Measurements from ENCODE around the gene LIPA. TPM values are rescaled to one million over a fixed set of nuclear protein-coding genes. Genes with fewer than 3 reads are reported as not detected.

The LIPA gene
- total RNA-seq, 1 donor from 2014 or later = 18.9 TPM

GRCh38 chr10:89263091-89263490, 11.5 kb upstream of the LIPA start:
- Histone ChIP-seq H3K36me3 (no peaks in the 10 kb centered on the region), H2AFZ (replicated peaks) (no peak overlapping the region), H3K9ac (no peak overlapping the region), H3K4me3 (no peak overlapping the region), H3F3A (ENCODE audit: low read depth) (no peaks in the 10 kb centered on the region), H3K27me3 (no peaks in the 10 kb centered on the region), H3K9me3 (ENCODE audit: low read depth) (no peaks in the 10 kb centered on the region), H3K79me2 (ENCODE audit: low read depth) (no peaks in the 10 kb centered on the region), H3K4me2 (no peak overlapping the region), H3K27ac (no peak overlapping the region), H4K20me1 (ENCODE audit: low read depth) (no peaks in the 10 kb centered on the region), H3K4me1 (no peaks in the 10 kb centered on the region)
- Mint-ChIP-seq H3K27me3 (ENCODE audit: insufficient read depth, low read depth) (no peaks in the 10 kb centered on the region), H3K36me3 (no peaks in the 10 kb centered on the region), H3K4me3 (no peak overlapping the region), H3K9me3 (no peaks in the 10 kb centered on the region), H3K4me1 (peaks cover 14% of the 10 kb centered on the region), H3K27ac (no peak overlapping the region)
- no peak for DNase-seq (ENCODE audit: low spot score)
- no peak for TF ChIP-seq EZH2phosphoT487 (IDR thresholded peaks at IDR 0.05)
- TF ChIP-seq EZH2 (IDR thresholded peaks at IDR 0.05) = no peak
- no peak for TF ChIP-seq CTCF (IDR thresholded peaks at IDR 0.05)

GRCh38 chr10:89262086-89263051, 10.8 kb upstream of the LIPA start:
- no peak overlapping the region for H2AFZ ChIP-seq (replicated peaks)

GRCh38 chr10:89258881-89259280, 7.3 kb upstream of the LIPA start:
- H3K4me2 ChIP-seq = no peak overlapping the region
- Mint-ChIP-seq H3K4me1 (peaks cover 10% of the 10 kb centered on the region), H3K27ac (no peak overlapping the region), H3K36me3 (peaks cover 3% of the 10 kb centered on the region), H3K27me3 (ENCODE audit: insufficient read depth, low read depth) (no peaks in the 10 kb centered on the region), H3K4me3 (no peak overlapping the region), H3K9me3 (peaks cover 7% of the 10 kb centered on the region)
- H3K9ac ChIP-seq = no peak overlapping the region
- no peaks in the 10 kb centered on the region for H3K4me1 ChIP-seq
- TF ChIP-seq EZH2 (IDR thresholded peaks at IDR 0.05) = no peak
- TF ChIP-seq EZH2phosphoT487 (IDR thresholded peaks at IDR 0.05) = no peak
- no peak for TF ChIP-seq CTCF (IDR thresholded peaks at IDR 0.05)
- no peak for DNase-seq (ENCODE audit: low spot score)
- no peaks in the 10 kb centered on the region for H3K27me3 ChIP-seq
- no peaks in the 10 kb centered on the region for H3K9me3 ChIP-seq (ENCODE audit: low read depth)
- no peak overlapping the region for H3K27ac ChIP-seq
- H3K79me2 ChIP-seq (ENCODE audit: low read depth) = no peaks in the 10 kb centered on the region
- H3K36me3 ChIP-seq = no peaks in the 10 kb centered on the region
- no peaks in the 10 kb centered on the region for H4K20me1 ChIP-seq (ENCODE audit: low read depth)
- no peak overlapping the region for H3K4me3 ChIP-seq
- H3F3A ChIP-seq (ENCODE audit: low read depth) = no peaks in the 10 kb centered on the region
- no peak overlapping the region for H2AFZ ChIP-seq (replicated peaks)

More at GRCh38 chr10:89262086-89263051, 10.8 kb upstream of the LIPA start:
- no peaks in the 10 kb centered on the region for H3K27me3 Mint-ChIP-seq (ENCODE audit: insufficient read depth, low read depth)
- Histone ChIP-seq H3K9ac (no peak overlapping the region), H3K27ac (no peak overlapping the region), H3K36me3 (no peaks in the 10 kb centered on the region), H3K9me3 (ENCODE audit: low read depth) (no peaks in the 10 kb centered on the region), H3K4me3 (no peak overlapping the region), H3F3A (ENCODE audit: low read depth) (no peaks in the 10 kb centered on the region), H3K4me1 (no peaks in the 10 kb centered on the region), H3K4me2 (no peak overlapping the region), H4K20me1 (ENCODE audit: low read depth) (no peaks in the 10 kb centered on the region), H3K79me2 (ENCODE audit: low read depth) (no peaks in the 10 kb centered on the region), H3K27me3 (no peaks in the 10 kb centered on the region)
- H3K4me1 Mint-ChIP-seq = peaks cover 14% of the 10 kb centered on the region
- DNase-seq (ENCODE audit: low spot score) = no peak
- H3K9me3 Mint-ChIP-seq = no peaks in the 10 kb centered on the region
- no peak overlapping the region for H3K4me3 Mint-ChIP-seq
- no peaks in the 10 kb centered on the region for H3K36me3 Mint-ChIP-seq
- no peak overlapping the region for H3K27ac Mint-ChIP-seq
- TF ChIP-seq CTCF (IDR thresholded peaks at IDR 0.05) (no peak), EZH2phosphoT487 (IDR thresholded peaks at IDR 0.05) (no peak), EZH2 (IDR thresholded peaks at IDR 0.05) (no peak)
